ENCODE measurements around the gene ANP32E. TPM values are rescaled to one million over a fixed set of nuclear protein-coding genes. Genes with fewer than 3 reads are reported as not detected.
"Not testable (repeated sequence)": the region's sequence is repeated elsewhere in the genome, so short reads cannot be mapped to it uniquely, and the experiment has no call there.

The ANP32E gene
- polyA plus RNA-seq, 2 donors = 14.5 to 16.9 TPM

DNA sequence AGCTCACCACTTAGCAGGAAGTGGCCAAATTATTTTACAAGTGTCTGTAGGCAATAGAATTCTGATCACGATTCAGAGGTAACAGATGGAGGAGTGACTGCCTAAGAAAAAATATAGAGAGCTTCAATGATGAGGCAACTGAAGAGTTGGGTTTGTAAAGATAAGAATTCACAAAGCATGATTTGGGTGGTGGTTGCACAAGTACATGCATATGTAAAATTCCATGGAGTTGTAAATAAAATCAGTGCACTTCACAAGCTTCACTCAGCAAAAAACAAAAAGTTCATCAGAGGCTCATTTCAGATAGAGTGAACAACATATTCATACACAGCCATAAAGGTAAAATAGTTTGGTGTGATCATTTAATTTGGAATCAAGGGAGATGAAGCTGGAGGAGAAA, 10.9 kb downstream of the ANP32E start:
- no peak overlapping the region for H3K27ac ChIP-seq (ENCODE audit: low read depth in 2 of 2, low read length in 1 of 2)
- H3K27me3 ChIP-seq (ENCODE audit: control insufficient read depth in 1 of 2, insufficient read depth in 2 of 2, low read length in 2 of 2) = no peaks in the 10 kb centered on the region
- H3K4me3 ChIP-seq (ENCODE audit: low read depth in 1 of 2, low read length in 2 of 2) = no peak overlapping the region
- WGBS, 2 donors = 84 to 94% methylated on average over 1 of the region's 1 CpG
- no peaks in the 10 kb centered on the region for H3K36me3 ChIP-seq (ENCODE audit: control insufficient read depth in 2 of 2, insufficient read depth in 2 of 2, low read length in 1 of 2)
- no peaks in the 10 kb centered on the region for H3K4me1 ChIP-seq (ENCODE audit: control insufficient read depth in 2 of 2, insufficient read depth in 2 of 2, low read length in 1 of 2)
- H3K9me3 ChIP-seq (ENCODE audit: control insufficient read depth in 2 of 2, insufficient read depth in 1 of 2, low read depth in 1 of 2, low read length in 1 of 2) = no peaks in the 10 kb centered on the region

- Histone ChIP-seq H3K4me1 (ENCODE audit: control insufficient read depth in 2 of 2, insufficient read depth in 2 of 2, low read length in 1 of 2) (no peaks in the 10 kb centered on the region), H3K4me3 (ENCODE audit: low read depth in 1 of 2, low read length in 2 of 2) (no peak overlapping the region), H3K27ac (ENCODE audit: low read depth in 2 of 2, low read length in 1 of 2) (no peak overlapping the region), H3K36me3 (ENCODE audit: control insufficient read depth in 2 of 2, insufficient read depth in 2 of 2, low read length in 1 of 2) (no peaks in the 10 kb centered on the region), H3K9me3 (ENCODE audit: control insufficient read depth in 2 of 2, insufficient read depth in 1 of 2, low read depth in 1 of 2, low read length in 1 of 2) (no peaks in the 10 kb centered on the region), H3K27me3 (ENCODE audit: control insufficient read depth in 1 of 2, insufficient read depth in 2 of 2, low read length in 2 of 2) (no peaks in the 10 kb centered on the region)
- 88 to 95% methylated on average over 2 of the region's 2 CpGs for WGBS, 2 donors
These were observed 14.4 kb downstream of the ANP32E start for GRCh38 chr1:150221552-150221951.

DNA sequence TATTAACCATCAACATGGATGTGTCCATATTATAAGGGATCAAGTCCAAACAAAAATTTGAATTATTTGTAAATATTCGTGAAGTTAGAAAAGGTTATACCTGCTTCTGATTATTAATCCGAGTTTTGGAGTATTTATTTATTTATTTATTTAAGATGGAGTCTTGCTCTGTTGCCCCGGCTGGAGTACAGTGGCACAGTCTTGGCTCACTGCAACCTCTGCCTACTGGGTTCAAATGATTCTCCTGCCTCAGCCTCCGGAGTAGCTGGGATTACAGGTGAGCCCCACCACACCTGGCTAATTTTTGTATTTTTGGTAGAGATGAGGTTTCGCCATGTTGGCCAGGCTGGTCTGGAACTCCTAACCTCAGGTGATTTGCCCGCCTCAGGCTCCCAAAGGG, 20.1 kb downstream of the ANP32E start:
- not testable (repeated sequence) for H3K4me3 ChIP-seq (ENCODE audit: low read depth in 1 of 2, low read length in 2 of 2)
- WGBS, 2 donors = 95 to 96% methylated on average over 6 of the region's 6 CpGs

GRCh38 chr1:150214099-150214756, 21.7 kb downstream of the ANP32E start:
- 71 to 79% methylated on average over 15 to 18 of the region's 18 CpGs for WGBS, 2 donors
- not testable (repeated sequence) for H3K4me1 ChIP-seq (ENCODE audit: control insufficient read depth in 2 of 2, insufficient read depth in 2 of 2, low read length in 1 of 2)
- peak overlapping the region in 1 of 2 donors; percentile 55 for H3K4me3 ChIP-seq (ENCODE audit: low read depth in 1 of 2, low read length in 2 of 2)

More for the DNA sequence above, 20.1 kb downstream of the ANP32E start:
- not testable (repeated sequence) for H3K36me3 ChIP-seq (ENCODE audit: control insufficient read depth in 2 of 2, insufficient read depth in 2 of 2, low read length in 1 of 2); H3K27ac ChIP-seq (ENCODE audit: low read depth in 2 of 2, low read length in 1 of 2); H3K27me3 ChIP-seq (ENCODE audit: control insufficient read depth in 1 of 2, insufficient read depth in 2 of 2, low read length in 2 of 2); H3K4me1 ChIP-seq (ENCODE audit: control insufficient read depth in 2 of 2, insufficient read depth in 2 of 2, low read length in 1 of 2); H3K9me3 ChIP-seq (ENCODE audit: control insufficient read depth in 2 of 2, insufficient read depth in 1 of 2, low read depth in 1 of 2, low read length in 1 of 2)

DNA sequence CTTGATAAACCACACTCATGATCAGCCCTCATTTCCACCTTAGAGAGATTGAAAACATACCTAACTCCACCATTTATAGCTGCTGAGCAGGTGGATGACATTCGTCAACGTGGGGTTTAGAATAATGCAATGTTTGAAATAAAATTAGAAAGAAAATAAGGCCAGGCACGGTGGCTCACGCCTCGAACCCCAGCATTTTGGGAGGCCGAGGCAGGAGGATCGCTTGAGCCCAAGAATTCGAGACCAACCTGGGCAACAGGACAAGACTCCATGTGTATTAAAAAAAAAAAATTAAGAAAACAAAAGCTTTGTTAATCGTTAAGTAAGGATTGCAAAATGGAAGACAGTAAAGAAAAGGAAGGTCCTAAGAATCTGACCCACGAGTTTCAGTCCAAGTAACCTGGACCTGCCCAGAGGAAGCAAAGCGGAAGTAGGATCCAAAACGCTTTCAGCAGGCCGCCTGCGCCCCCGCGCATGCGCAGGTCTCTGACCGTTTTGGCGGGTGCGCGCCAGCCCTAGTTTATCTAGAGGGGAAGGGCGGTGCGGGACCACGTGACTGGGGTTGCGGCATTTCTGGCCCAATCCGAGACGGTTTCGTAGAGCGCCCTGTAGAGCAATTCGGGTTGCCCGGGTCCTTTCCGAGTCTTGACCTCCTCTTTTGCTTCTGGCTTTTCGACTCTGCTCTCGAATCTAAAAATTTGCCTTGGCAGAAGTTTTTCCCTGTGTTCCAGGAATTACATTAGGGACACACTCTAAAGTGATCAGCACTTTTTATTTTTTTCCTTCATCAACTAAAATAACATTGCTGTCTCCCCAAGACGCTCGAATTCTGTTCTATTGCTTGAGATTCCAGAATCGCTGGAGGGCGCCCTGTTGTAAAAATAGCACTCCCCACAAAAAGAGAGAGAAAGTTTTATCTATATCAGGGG, 22.5 kb downstream of the ANP32E start:
- peak overlapping the region in 1 of 2 donors; percentile 55 for H3K4me3 ChIP-seq (ENCODE audit: low read depth in 1 of 2, low read length in 2 of 2)
- no peaks in the 10 kb centered on the region for H3K36me3 ChIP-seq (ENCODE audit: control insufficient read depth in 2 of 2, insufficient read depth in 2 of 2, low read length in 1 of 2)
- no peaks in the 10 kb centered on the region for H3K4me1 ChIP-seq (ENCODE audit: control insufficient read depth in 2 of 2, insufficient read depth in 2 of 2, low read length in 1 of 2)
- no peaks in the 10 kb centered on the region for H3K9me3 ChIP-seq (ENCODE audit: control insufficient read depth in 2 of 2, insufficient read depth in 1 of 2, low read depth in 1 of 2, low read length in 1 of 2)
- WGBS, 2 donors = 16% methylated on average over 38 of the region's 38 CpGs
- no peaks in the 10 kb centered on the region for H3K27me3 ChIP-seq (ENCODE audit: control insufficient read depth in 1 of 2, insufficient read depth in 2 of 2, low read length in 2 of 2)
- peak overlapping the region; percentile 26 to 69 for H3K27ac ChIP-seq (ENCODE audit: low read depth in 2 of 2, low read length in 1 of 2)

More at GRCh38 chr1:150214099-150214756, 21.7 kb downstream of the ANP32E start:
- H3K27ac ChIP-seq (ENCODE audit: low read depth in 2 of 2, low read length in 1 of 2) = peak overlapping the region in 1 of 2 donors; percentile 69
- not testable (repeated sequence) for H3K36me3 ChIP-seq (ENCODE audit: control insufficient read depth in 2 of 2, insufficient read depth in 2 of 2, low read length in 1 of 2); H3K9me3 ChIP-seq (ENCODE audit: control insufficient read depth in 2 of 2, insufficient read depth in 1 of 2, low read depth in 1 of 2, low read length in 1 of 2); H3K27me3 ChIP-seq (ENCODE audit: control insufficient read depth in 1 of 2, insufficient read depth in 2 of 2, low read length in 2 of 2)

DNA sequence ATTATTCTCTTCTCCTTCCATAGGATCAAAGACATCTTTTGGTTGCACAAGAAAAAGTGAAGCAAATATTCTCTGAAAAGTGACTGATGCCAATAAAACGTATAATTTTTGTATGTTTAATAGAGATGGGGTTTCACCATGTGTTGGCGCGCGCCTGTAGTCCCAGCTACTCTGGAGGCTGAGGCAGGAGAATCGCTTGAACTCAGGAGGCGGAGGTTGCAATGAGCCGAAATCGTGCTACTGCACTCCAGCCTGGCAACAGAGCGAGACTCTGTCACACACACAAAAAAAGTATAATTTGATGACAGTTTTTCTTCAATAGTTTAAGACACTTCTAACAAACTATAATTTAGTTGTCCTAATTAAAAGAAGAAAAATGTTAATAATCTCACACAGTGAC, 23.8 kb downstream of the ANP32E start:
- H3K4me1 ChIP-seq (ENCODE audit: control insufficient read depth in 2 of 2, insufficient read depth in 2 of 2, low read length in 1 of 2) = no peaks in the 10 kb centered on the region
- H3K27me3 ChIP-seq (ENCODE audit: control insufficient read depth in 1 of 2, insufficient read depth in 2 of 2, low read length in 2 of 2) = no peaks in the 10 kb centered on the region
- 96 to 98% methylated on average over 9 of the region's 9 CpGs for WGBS, 2 donors
- no peak overlapping the region for H3K4me3 ChIP-seq (ENCODE audit: low read depth in 1 of 2, low read length in 2 of 2)
- H3K9me3 ChIP-seq (ENCODE audit: control insufficient read depth in 2 of 2, insufficient read depth in 1 of 2, low read depth in 1 of 2, low read length in 1 of 2) = no peaks in the 10 kb centered on the region
- no peaks in the 10 kb centered on the region for H3K36me3 ChIP-seq (ENCODE audit: control insufficient read depth in 2 of 2, insufficient read depth in 2 of 2, low read length in 1 of 2)
- no peak overlapping the region for H3K27ac ChIP-seq (ENCODE audit: low read depth in 2 of 2, low read length in 1 of 2)

DNA sequence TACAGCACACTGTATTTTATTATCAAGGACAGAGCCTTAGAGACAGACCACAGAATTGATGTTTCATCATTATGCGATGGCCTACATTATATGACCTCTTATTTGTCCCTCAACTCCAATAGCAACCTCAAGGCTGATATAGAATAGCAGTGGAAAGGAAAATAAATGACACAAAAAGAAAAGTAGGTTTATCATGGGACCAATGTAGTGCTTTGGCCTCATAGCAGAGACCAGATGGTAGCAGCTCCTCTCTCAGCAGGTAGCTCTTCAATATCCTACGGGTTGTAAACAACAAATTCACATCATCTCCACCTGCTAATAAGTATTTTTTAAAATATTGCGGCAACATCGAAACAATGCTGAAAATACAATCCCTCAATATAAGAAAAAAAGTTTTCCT, 25.2 kb downstream of the ANP32E start:
- Histone ChIP-seq H3K4me3 (ENCODE audit: low read depth in 1 of 2, low read length in 2 of 2) (no peak overlapping the region), H3K9me3 (ENCODE audit: control insufficient read depth in 2 of 2, insufficient read depth in 1 of 2, low read depth in 1 of 2, low read length in 1 of 2) (no peaks in the 10 kb centered on the region), H3K27me3 (ENCODE audit: control insufficient read depth in 1 of 2, insufficient read depth in 2 of 2, low read length in 2 of 2) (no peaks in the 10 kb centered on the region), H3K36me3 (ENCODE audit: control insufficient read depth in 2 of 2, insufficient read depth in 2 of 2, low read length in 1 of 2) (no peaks in the 10 kb centered on the region), H3K4me1 (ENCODE audit: control insufficient read depth in 2 of 2, insufficient read depth in 2 of 2, low read length in 1 of 2) (no peaks in the 10 kb centered on the region), H3K27ac (ENCODE audit: low read depth in 2 of 2, low read length in 1 of 2) (no peak overlapping the region)
- WGBS, 2 donors = 92 to 93% methylated on average over 4 of the region's 4 CpGs

- WGBS, 2 donors = 90 to 91% methylated on average over 4 of the region's 4 CpGs
- Histone ChIP-seq H3K4me3 (ENCODE audit: low read depth in 1 of 2, low read length in 2 of 2) (no peak overlapping the region), H3K27me3 (ENCODE audit: control insufficient read depth in 1 of 2, insufficient read depth in 2 of 2, low read length in 2 of 2) (no peaks in the 10 kb centered on the region), H3K9me3 (ENCODE audit: control insufficient read depth in 2 of 2, insufficient read depth in 1 of 2, low read depth in 1 of 2, low read length in 1 of 2) (no peaks in the 10 kb centered on the region), H3K36me3 (ENCODE audit: control insufficient read depth in 2 of 2, insufficient read depth in 2 of 2, low read length in 1 of 2) (no peaks in the 10 kb centered on the region), H3K4me1 (ENCODE audit: control insufficient read depth in 2 of 2, insufficient read depth in 2 of 2, low read length in 1 of 2) (no peaks in the 10 kb centered on the region), H3K27ac (ENCODE audit: low read depth in 2 of 2, low read length in 1 of 2) (no peak overlapping the region)
These were observed 25.8 kb downstream of the ANP32E start for GRCh38 chr1:150210091-150210490.

GRCh38 chr1:150208460-150208859, 27.5 kb downstream of the ANP32E start:
- not testable (repeated sequence) for H3K4me1 ChIP-seq (ENCODE audit: control insufficient read depth in 2 of 2, insufficient read depth in 2 of 2, low read length in 1 of 2); H3K36me3 ChIP-seq (ENCODE audit: control insufficient read depth in 2 of 2, insufficient read depth in 2 of 2, low read length in 1 of 2); H3K9me3 ChIP-seq (ENCODE audit: control insufficient read depth in 2 of 2, insufficient read depth in 1 of 2, low read depth in 1 of 2, low read length in 1 of 2); H3K27ac ChIP-seq (ENCODE audit: low read depth in 2 of 2, low read length in 1 of 2); H3K4me3 ChIP-seq (ENCODE audit: low read depth in 1 of 2, low read length in 2 of 2); H3K27me3 ChIP-seq (ENCODE audit: control insufficient read depth in 1 of 2, insufficient read depth in 2 of 2, low read length in 2 of 2)
- WGBS, 2 donors = 87 to 90% methylated on average over 6 of the region's 6 CpGs

Measured in esophagus (tissue), 2 donors.